ENCODE results near the gene QSOX2. TPM values are rescaled to one million over a fixed set of nuclear protein-coding genes. Genes with fewer than 3 reads are reported as not detected.

Gene QSOX2
- polyA plus RNA-seq, 3 donors = 13.9 to 18.8 (median 14.2) TPM

GRCh38 chr9:136205707-136205992, 40.0 kb downstream of the QSOX2 start:
- no peak for DNase-seq (ENCODE audit: low read depth in 3 of 3, low spot score in 2 of 3)

- DNase-seq (ENCODE audit: low read depth in 3 of 3, low spot score in 2 of 3) = peak in 1 of 3 donors; percentile 30
These were observed 40.5 kb downstream of the QSOX2 start, which contains the start of gene LHX3 for GRCh38 chr9:136204838-136205706. LHX3 (minus strand) TSS chr9:136205128; CDS start chr9:136205012, 116 bp downstream.

- DNase-seq (ENCODE audit: low read depth in 3 of 3, low spot score in 2 of 3) = no peak
These were observed 41.3 kb downstream of the QSOX2 start for GRCh38 chr9:136204145-136204805.

GRCh38 chr9:136203408-136204144, 42.0 kb downstream of the QSOX2 start:
- no peak for DNase-seq (ENCODE audit: low read depth in 3 of 3, low spot score in 2 of 3)

GRCh38 chr9:136202454-136203407, 42.9 kb downstream of the QSOX2 start:
- no peak for DNase-seq (ENCODE audit: low read depth in 3 of 3, low spot score in 2 of 3)

GRCh38 chr9:136201609-136202453, 43.8 kb downstream of the QSOX2 start:
- DNase-seq (ENCODE audit: low read depth in 3 of 3, low spot score in 2 of 3) = no peak

- DNase-seq (ENCODE audit: low read depth in 3 of 3, low spot score in 2 of 3) = no peak
These were observed 44.4 kb downstream of the QSOX2 start for GRCh38 chr9:136201174-136201573.

GRCh38 chr9:136200424-136200823, 45.2 kb downstream of the QSOX2 start:
- no peak for DNase-seq (ENCODE audit: low read depth in 3 of 3, low spot score in 2 of 3)

- DNase-seq (ENCODE audit: low read depth in 3 of 3, low spot score in 2 of 3) = no peak
These were observed 46.0 kb downstream of the QSOX2 start for GRCh38 chr9:136199391-136200288.

- no peak for DNase-seq (ENCODE audit: low read depth in 3 of 3, low spot score in 2 of 3)
These were observed 47.0 kb downstream of the QSOX2 start for GRCh38 chr9:136198605-136199083.

GRCh38 chr9:136197930-136198604, 47.5 kb downstream of the QSOX2 start:
- DNase-seq (ENCODE audit: low read depth in 3 of 3, low spot score in 2 of 3) = no peak

- DNase-seq (ENCODE audit: low read depth in 3 of 3, low spot score in 2 of 3) = no peak
These were observed 48.3 kb downstream of the QSOX2 start for GRCh38 chr9:136197084-136197875.

- no peak for DNase-seq (ENCODE audit: low read depth in 3 of 3, low spot score in 2 of 3)
These were observed 49.1 kb downstream of the QSOX2 start for GRCh38 chr9:136196404-136197083.

- no peak for DNase-seq (ENCODE audit: low read depth in 3 of 3, low spot score in 2 of 3)
These were observed 51.1 kb downstream of the QSOX2 start for GRCh38 chr9:136194540-136194939.

- DNase-seq (ENCODE audit: low read depth in 3 of 3, low spot score in 2 of 3) = no peak
These were observed 51.7 kb downstream of the QSOX2 start for GRCh38 chr9:136193891-136194279.
